Activated T-cell treated with anti-CD3 and anti-CD28 coated beads for 48 hours (primary cell): ENCODE measurements around the gene BHLHE23.

Experiments
- DNase-seq: peaks from one replicate; pipeline ENCODE4 v3.0.0-alpha.2; 2020; ENCODE audit warnings: low read depth

Gene BHLHE23

GRCh38 chr20:63025534-63026331 lies 19.0 kb upstream of the BHLHE23 start:
- no peak for DNase-seq

GRCh38 chr20:63024573-63025392 lies 18.0 kb upstream of the BHLHE23 start:
- no peak for DNase-seq

GRCh38 chr20:63023936-63024571 lies 17.3 kb upstream of the BHLHE23 start:
- DNase-seq: no peak

- no peak for DNase-seq
Measured at GRCh38 chr20:63023071-63023935, 16.5 kb upstream of the BHLHE23 start.

- DNase-seq: no peak
Measured at GRCh38 chr20:63022501-63022900, 15.7 kb upstream of the BHLHE23 start.

- DNase-seq: no peak
Measured at GRCh38 chr20:63021356-63022321, 14.9 kb upstream of the BHLHE23 start.

GRCh38 chr20:63020681-63021080 lies 13.9 kb upstream of the BHLHE23 start:
- no peak for DNase-seq

- no peak for DNase-seq
Measured at GRCh38 chr20:63017826-63018411, 11.2 kb upstream of the BHLHE23 start.

GRCh38 chr20:63017076-63017825 lies 10.5 kb upstream of the BHLHE23 start:
- DNase-seq: no peak

GRCh38 chr20:63016514-63017075 lies 9.8 kb upstream of the BHLHE23 start:
- no peak for DNase-seq

- no peak for DNase-seq
Measured at GRCh38 chr20:63015662-63016361, 9.0 kb upstream of the BHLHE23 start.

GRCh38 chr20:63015147-63015661 lies 8.4 kb upstream of the BHLHE23 start:
- no peak for DNase-seq

- no peak for DNase-seq
Measured at GRCh38 chr20:63014710-63015109, 7.9 kb upstream of the BHLHE23 start.

- no peak for DNase-seq
Measured at GRCh38 chr20:63014287-63014686, 7.5 kb upstream of the BHLHE23 start.

- DNase-seq: no peak
Measured at GRCh38 chr20:63013207-63013606, 6.4 kb upstream of the BHLHE23 start.

GRCh38 chr20:63011798-63012197 lies 5.0 kb upstream of the BHLHE23 start:
- DNase-seq: no peak

- DNase-seq: peak; percentile 61
Measured at GRCh38 chr20:63009988-63010769, 3.4 kb upstream of the BHLHE23 start.
